Testis (tissue), 3 donors: Measurements from ENCODE around the gene KCNAB2. TPM values are rescaled to one million over a fixed set of nuclear protein-coding genes. Genes with fewer than 3 reads are reported as not detected.
"Not testable (repeated sequence)": the region's sequence is repeated elsewhere in the genome, so short reads cannot be mapped to it uniquely, and the experiment has no call there.

ENCODE experiments used
- DNase-seq: peaks from one replicate; pipeline ENCODE4 v3.0.0-alpha.2; 2019
- H3K27ac ChIP-seq, 2 donors: fragments of 200-600 bp; sonication (generic); one replicate each; pipeline ENCODE4 v1.5.1; 2019
- H3K27me3 ChIP-seq: fragments of 200-600 bp; sonication (generic); one replicate; pipeline ENCODE4 v1.5.1; 2019
- H3K36me3 ChIP-seq: fragments of 200-600 bp; sonication (generic); one replicate; pipeline ENCODE4 v1.5.1; 2017; ENCODE audit warnings: low read depth; ENCODE audit errors: missing control alignments
- H3K4me1 ChIP-seq: fragments of 200-600 bp; sonication (generic); one replicate; pipeline ENCODE4 v1.5.1; 2019
- H3K4me3 ChIP-seq, 2 donors: fragments of 200-600 bp; sonication (generic); one replicate each; pipeline ENCODE4 v1.5.1; 2017 to 2019
- H3K9me3 ChIP-seq: fragments of 200-600 bp; sonication (generic); one replicate; pipeline ENCODE4 v1.5.1; 2017
- POLR2A ChIP-seq: fragments of 450-650 bp; IDR thresholded peaks from one replicate; pipeline ENCODE4 v1.6.1; 2017; ENCODE audit warnings: antibody characterized with exemption, mild to moderate bottlenecking, moderate library complexity
- WGBS, 2 donors: methylation state at CpG; one replicate each; pipeline ENCODE4 v1.1.5; 2018; 5-methylcytosine and 5-hydroxymethylcytosine counted together
- intact Hi-C: fragments of 100-400 bp; cut with DNase I; formaldehyde crosslinking; loops from one replicate; pipeline ENCODE4 v1.15.1; 2023; ENCODE audit warnings: low total_unique reads
- polyA plus RNA-seq: library from polyadenylated mRNA; stranded (reverse); fragments of 350-450 nt; fragmentation: Illumina TruSeq; extraction: RNeasy Lipid Tissue Mini Kit (QIAGEN cat#74804); gene quantifications from one replicate; pipeline ENCODE4 v1.2.3, GENCODE V29; 2014; ENCODE audit warnings: low read depth, low replicate concordance; ENCODE audit not compliant: insufficient read depth
- total RNA-seq, 2 donors: library from RNA; depleted of rRNA; stranded (reverse); fragments of >200 nt; gene quantifications; one replicate each; pipeline ENCODE4 v1.2.3, GENCODE V29; 2016
- TF ChIP-seq, protein P1 (sequence below), 3 experiments: fragments of 450-650 bp in 2 of 3; fragments of 200-600 bp in 1 of 3; sonication (generic) in 1 of 3; IDR thresholded peaks; one replicate each; pipeline ENCODE4 v1.5.1; 2016 to 2019; ENCODE audit warnings: antibody characterized with exemption in 3 of 3, mild to moderate bottlenecking in 2 of 3, moderate library complexity in 1 of 3

KCNAB2 gene
- total and polyA plus RNA-seq, 3 donors from 2014 or later = 9.0 to 9.8 (median 9.3) TPM

DNA sequence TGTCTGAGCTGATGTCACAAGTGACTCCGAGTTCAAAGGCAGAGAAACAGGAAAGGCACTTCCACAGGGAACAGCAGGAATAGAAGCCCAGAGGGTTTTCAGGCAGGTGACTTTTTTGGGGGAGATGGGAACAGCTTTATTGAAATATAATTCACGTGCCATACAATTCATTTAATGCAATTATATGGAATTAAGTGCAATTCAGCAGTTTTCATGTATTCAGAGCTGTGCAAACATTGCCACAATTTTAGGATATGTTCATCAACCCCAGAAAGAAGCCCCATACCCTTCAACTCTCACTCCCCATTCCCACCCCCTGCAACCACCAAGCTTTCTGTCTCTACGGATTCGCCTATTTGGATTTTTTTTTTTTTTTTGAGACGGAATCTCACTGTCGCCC, 17.0 kb downstream of the KCNAB2 start:
- Histone ChIP-seq H3K4me1 (peaks cover 6% of the 10 kb centered on the region), H3K36me3 (no peaks in the 10 kb centered on the region), H3K27me3 (no peaks in the 10 kb centered on the region), H3K9me3 (no peaks in the 10 kb centered on the region), H3K4me3 (no peak overlapping the region), H3K27ac (no peak overlapping the region)
- no peak for DNase-seq
- TF ChIP-seq, protein P1, sequence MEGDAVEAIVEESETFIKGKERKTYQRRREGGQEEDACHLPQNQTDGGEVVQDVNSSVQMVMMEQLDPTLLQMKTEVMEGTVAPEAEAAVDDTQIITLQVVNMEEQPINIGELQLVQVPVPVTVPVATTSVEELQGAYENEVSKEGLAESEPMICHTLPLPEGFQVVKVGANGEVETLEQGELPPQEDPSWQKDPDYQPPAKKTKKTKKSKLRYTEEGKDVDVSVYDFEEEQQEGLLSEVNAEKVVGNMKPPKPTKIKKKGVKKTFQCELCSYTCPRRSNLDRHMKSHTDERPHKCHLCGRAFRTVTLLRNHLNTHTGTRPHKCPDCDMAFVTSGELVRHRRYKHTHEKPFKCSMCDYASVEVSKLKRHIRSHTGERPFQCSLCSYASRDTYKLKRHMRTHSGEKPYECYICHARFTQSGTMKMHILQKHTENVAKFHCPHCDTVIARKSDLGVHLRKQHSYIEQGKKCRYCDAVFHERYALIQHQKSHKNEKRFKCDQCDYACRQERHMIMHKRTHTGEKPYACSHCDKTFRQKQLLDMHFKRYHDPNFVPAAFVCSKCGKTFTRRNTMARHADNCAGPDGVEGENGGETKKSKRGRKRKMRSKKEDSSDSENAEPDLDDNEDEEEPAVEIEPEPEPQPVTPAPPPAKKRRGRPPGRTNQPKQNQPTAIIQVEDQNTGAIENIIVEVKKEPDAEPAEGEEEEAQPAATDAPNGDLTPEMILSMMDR (IDR thresholded peaks at IDR 0.05) = no peak
- no peak for TF ChIP-seq POLR2A
- intact Hi-C loops = no loop called here
- WGBS, 2 donors = 92 to 95% methylated on average over 6 of the region's 6 CpGs

GRCh38 chr1:6063532-6064053, 17.9 kb downstream of the KCNAB2 start:
- H3K27me3 ChIP-seq, intact Hi-C loops, H3K36me3 ChIP-seq: not testable (repeated sequence)

GRCh38 chr1:6065093-6065858, 19.6 kb downstream of the KCNAB2 start:
- DNase-seq = no peak
- H3K27me3 ChIP-seq = no peaks in the 10 kb centered on the region
- no peak overlapping the region for H3K27ac ChIP-seq
- intact Hi-C loops = no loop called here
- no peaks in the 10 kb centered on the region for H3K4me1 ChIP-seq
- WGBS, 2 donors = 74 to 84% methylated on average over 10 to 27 of the region's 28 CpGs
- no peak overlapping the region for H3K4me3 ChIP-seq
- no peaks in the 10 kb centered on the region for H3K36me3 ChIP-seq
- no peaks in the 10 kb centered on the region for H3K9me3 ChIP-seq
- no peak for TF ChIP-seq POLR2A
- TF ChIP-seq, protein P1 (IDR thresholded peaks at IDR 0.05) = no peak

More at GRCh38 chr1:6063532-6064053, 17.9 kb downstream of the KCNAB2 start:
- H3K4me1 ChIP-seq, H3K27ac ChIP-seq, H3K4me3 ChIP-seq, DNase-seq, H3K9me3 ChIP-seq: not testable (repeated sequence)
- 93 to 98% methylated on average over 6 to 7 of the region's 7 CpGs for WGBS, 2 donors

DNA sequence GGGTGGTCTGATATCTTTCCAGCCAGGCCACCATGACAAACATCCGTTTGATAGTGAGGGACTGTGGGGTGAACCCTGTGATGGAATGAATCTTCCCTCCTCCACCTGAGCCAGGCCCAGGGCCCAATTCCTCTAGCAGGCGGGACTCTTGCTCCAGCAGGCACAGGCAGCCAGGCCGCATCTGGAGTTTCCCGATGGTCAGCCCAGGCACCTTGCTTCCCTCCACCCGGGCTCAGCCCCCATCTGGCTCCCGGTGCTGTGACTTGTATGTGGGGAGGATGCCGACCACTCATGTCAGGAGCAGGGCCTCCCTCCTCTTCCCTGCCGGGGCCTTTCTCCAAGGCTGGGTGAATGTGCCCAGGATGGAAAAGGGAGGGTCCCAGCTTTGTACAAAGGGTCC, 21.0 kb downstream of the KCNAB2 start:
- DNase-seq = no peak
- no peak for TF ChIP-seq POLR2A
- TF ChIP-seq, protein P1 (IDR thresholded peaks at IDR 0.05) = no peak
- Histone ChIP-seq H3K9me3 (no peaks in the 10 kb centered on the region), H3K27ac (no peak overlapping the region), H3K4me3 (no peak overlapping the region), H3K36me3 (no peaks in the 10 kb centered on the region), H3K27me3 (no peaks in the 10 kb centered on the region), H3K4me1 (no peaks in the 10 kb centered on the region)
- 90 to 93% methylated on average over 8 of the region's 8 CpGs for WGBS, 2 donors
- intact Hi-C loops = no loop called here

GRCh38 chr1:6068073-6068472, 22.4 kb downstream of the KCNAB2 start:
- Histone ChIP-seq H3K27me3 (no peaks in the 10 kb centered on the region), H3K36me3 (no peaks in the 10 kb centered on the region), H3K27ac (no peak overlapping the region), H3K4me3 (no peak overlapping the region), H3K9me3 (no peaks in the 10 kb centered on the region), H3K4me1 (no peaks in the 10 kb centered on the region)
- TF ChIP-seq, protein P1 (IDR thresholded peaks at IDR 0.05) = no peak
- no peak for TF ChIP-seq POLR2A
- intact Hi-C loops = no loop called here
- no peak for DNase-seq
- WGBS, 2 donors = 91 to 97% methylated on average over 5 of the region's 5 CpGs
